ENCODE results near the gene SPC24. TPM values are rescaled to one million over a fixed set of nuclear protein-coding genes. Genes with fewer than 3 reads are reported as not detected.

SPC24 gene
- total RNA-seq, 1 experiment from 2014 or later, result 33.9 TPM

GRCh38 chr19:11180346-11180745 lies 24.8 kb upstream of the SPC24 start:
- Histone ChIP-seq H3K27me3 (ENCODE audit: insufficient read depth, low read length) (no peaks in the 10 kb centered on the region), H3K36me3 (ENCODE audit: control insufficient read depth in 1 of 2, insufficient read depth in 2 of 2, low read length in 2 of 2) (peaks cover 0 to 10% of the 10 kb centered on the region in 2 experiments; a peak in 2 of 4 replicates), H3K9me2 (ENCODE audit: insufficient read depth) (no peaks in the 10 kb centered on the region), H3K4me1 (ENCODE audit: control insufficient read depth in 1 of 2, insufficient read depth in 2 of 2, low read length in 2 of 2) (peaks cover 0 to 3% of the 10 kb centered on the region in 2 experiments; a peak in 1 of 4 replicates), H3K79me2 (ENCODE audit: insufficient read depth, low read length) (no peaks in the 10 kb centered on the region), H3K27ac (ENCODE audit: low read depth, low read length) (no peak overlapping the region), H3K4me2 (ENCODE audit: low read length) (no peak overlapping the region), H3K4me3 (replicated peaks in 1 of 2; ENCODE audit: low read depth in 1 of 2, low read length in 2 of 2) (no peak overlapping the region), H2AFZ (ENCODE audit: low read depth, low read length, poor library complexity, severe bottlenecking) (no peak overlapping the region), H3K9ac (ENCODE audit: low read length) (no peak overlapping the region), H4K20me1 (ENCODE audit: insufficient read depth) (no peaks in the 10 kb centered on the region), H3K9me3 (ENCODE audit: control insufficient read depth in 1 of 2, insufficient read depth in 1 of 2, low read depth in 1 of 2, low read length in 2 of 2) (no peaks in the 10 kb centered on the region)
- no peak for DNase-seq (ENCODE audit: low read depth, low spot score)
- no peak for ATAC-seq
- BruUV-seq (replicated peaks), result no TSS peak
- ChIA-PET CTCF (no interaction called here), POLR2A (no interaction called here), RAD21 (ENCODE audit: low non-redundant PET in 1 of 2, low total read pairs in 2 of 2, uncharacterized antibody in 2 of 2, unreplicated experiment in 2 of 2) (no interaction called here)
- intact Hi-C loops (cut with micrococcal nuclease), result no loop called here
- no peak for TF ChIP-seq EZH2phosphoT487 (IDR thresholded peaks at IDR 0.05; ENCODE audit: borderline replicate concordance)
- no peak for TF ChIP-seq SIN3A (IDR thresholded peaks at IDR 0.05; ENCODE audit: low read depth)
- no peak for TF ChIP-seq POLR2AphosphoS5 (IDR thresholded peaks at IDR 0.05; ENCODE audit: low read depth, low read length)
- no peak for TF ChIP-seq SRF (IDR thresholded peaks at IDR 0.05; ENCODE audit: low read depth)
- no peak for TF ChIP-seq RAD21 (IDR thresholded peaks at IDR 0.05; ENCODE audit: low read depth)
- no peak for TF ChIP-seq EGR1 (IDR thresholded peaks at IDR 0.05; ENCODE audit: low read depth)
- no peak for TF ChIP-seq EZH2 (IDR thresholded peaks at IDR 0.05)
- TF ChIP-seq FOSL1 (IDR thresholded peaks at IDR 0.05; ENCODE audit: low read depth), result no peak
- TF ChIP-seq, protein P1, sequence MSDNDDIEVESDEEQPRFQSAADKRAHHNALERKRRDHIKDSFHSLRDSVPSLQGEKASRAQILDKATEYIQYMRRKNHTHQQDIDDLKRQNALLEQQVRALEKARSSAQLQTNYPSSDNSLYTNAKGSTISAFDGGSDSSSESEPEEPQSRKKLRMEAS (IDR thresholded peaks at IDR 0.05), result no peak
- TF ChIP-seq ZFX (IDR thresholded peaks at IDR 0.05), result no peak
- no peak for TF ChIP-seq TCF7L2 (IDR thresholded peaks at IDR 0.05; ENCODE audit: borderline replicate concordance, extremely low read depth, insufficient read depth, insufficient read length)

- no peak for DNase-seq (ENCODE audit: low read depth, low spot score)
- RAD21 ChIA-PET (ENCODE audit: low non-redundant PET in 1 of 2, low total read pairs in 2 of 2, uncharacterized antibody in 2 of 2, unreplicated experiment in 2 of 2), result no interaction called here
- no peaks in the 10 kb centered on the region for H4K20me1 ChIP-seq (ENCODE audit: insufficient read depth)
- intact Hi-C loops (cut with micrococcal nuclease), result no loop called here
- H3K9ac ChIP-seq (ENCODE audit: low read length), result no peak overlapping the region
- H3K4me2 ChIP-seq (ENCODE audit: low read length), result no peak overlapping the region
- peaks cover 0 to 3% of the 10 kb centered on the region in 2 experiments; a peak in 1 of 4 replicates for H3K4me1 ChIP-seq (ENCODE audit: control insufficient read depth in 1 of 2, insufficient read depth in 2 of 2, low read length in 2 of 2)
- H3K36me3 ChIP-seq (ENCODE audit: control insufficient read depth in 1 of 2, insufficient read depth in 2 of 2, low read length in 2 of 2), result peaks cover 0 to 10% of the 10 kb centered on the region in 2 experiments; a peak in 2 of 4 replicates
- CTCF ChIA-PET, result interaction anchor here (0.5 kb wide), 1 partner anchor 13 kb away, joined by 3 read pairs; no protein-coding TSS in a partner anchor
- no peaks in the 10 kb centered on the region for H3K9me3 ChIP-seq (ENCODE audit: control insufficient read depth in 1 of 2, insufficient read depth in 1 of 2, low read depth in 1 of 2, low read length in 2 of 2)
- no peaks in the 10 kb centered on the region for H3K79me2 ChIP-seq (ENCODE audit: insufficient read depth, low read length)
- H3K4me3 ChIP-seq (replicated peaks in 1 of 2; ENCODE audit: low read depth in 1 of 2, low read length in 2 of 2), result no peak overlapping the region
- no peak for ATAC-seq
- no peak overlapping the region for H2AFZ ChIP-seq (ENCODE audit: low read depth, low read length, poor library complexity, severe bottlenecking)
- H3K27me3 ChIP-seq (ENCODE audit: insufficient read depth, low read length), result no peaks in the 10 kb centered on the region
- no peaks in the 10 kb centered on the region for H3K9me2 ChIP-seq (ENCODE audit: insufficient read depth)
- no peak overlapping the region for H3K27ac ChIP-seq (ENCODE audit: low read depth, low read length)
- BruUV-seq (replicated peaks), result no TSS peak
- POLR2A ChIA-PET, result no interaction called here
- TF ChIP-seq, protein P2, sequence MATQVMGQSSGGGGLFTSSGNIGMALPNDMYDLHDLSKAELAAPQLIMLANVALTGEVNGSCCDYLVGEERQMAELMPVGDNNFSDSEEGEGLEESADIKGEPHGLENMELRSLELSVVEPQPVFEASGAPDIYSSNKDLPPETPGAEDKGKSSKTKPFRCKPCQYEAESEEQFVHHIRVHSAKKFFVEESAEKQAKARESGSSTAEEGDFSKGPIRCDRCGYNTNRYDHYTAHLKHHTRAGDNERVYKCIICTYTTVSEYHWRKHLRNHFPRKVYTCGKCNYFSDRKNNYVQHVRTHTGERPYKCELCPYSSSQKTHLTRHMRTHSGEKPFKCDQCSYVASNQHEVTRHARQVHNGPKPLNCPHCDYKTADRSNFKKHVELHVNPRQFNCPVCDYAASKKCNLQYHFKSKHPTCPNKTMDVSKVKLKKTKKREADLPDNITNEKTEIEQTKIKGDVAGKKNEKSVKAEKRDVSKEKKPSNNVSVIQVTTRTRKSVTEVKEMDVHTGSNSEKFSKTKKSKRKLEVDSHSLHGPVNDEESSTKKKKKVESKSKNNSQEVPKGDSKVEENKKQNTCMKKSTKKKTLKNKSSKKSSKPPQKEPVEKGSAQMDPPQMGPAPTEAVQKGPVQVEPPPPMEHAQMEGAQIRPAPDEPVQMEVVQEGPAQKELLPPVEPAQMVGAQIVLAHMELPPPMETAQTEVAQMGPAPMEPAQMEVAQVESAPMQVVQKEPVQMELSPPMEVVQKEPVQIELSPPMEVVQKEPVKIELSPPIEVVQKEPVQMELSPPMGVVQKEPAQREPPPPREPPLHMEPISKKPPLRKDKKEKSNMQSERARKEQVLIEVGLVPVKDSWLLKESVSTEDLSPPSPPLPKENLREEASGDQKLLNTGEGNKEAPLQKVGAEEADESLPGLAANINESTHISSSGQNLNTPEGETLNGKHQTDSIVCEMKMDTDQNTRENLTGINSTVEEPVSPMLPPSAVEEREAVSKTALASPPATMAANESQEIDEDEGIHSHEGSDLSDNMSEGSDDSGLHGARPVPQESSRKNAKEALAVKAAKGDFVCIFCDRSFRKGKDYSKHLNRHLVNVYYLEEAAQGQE (IDR thresholded peaks at IDR 0.05; ENCODE audit: low read depth), result no peak
- no peak for TF ChIP-seq ATF3 (IDR thresholded peaks at IDR 0.05)
These were observed 24.2 kb upstream of the SPC24 start for GRCh38 chr19:11179716-11180297.

Data from HCT116 (cell line).